ENCODE measurements around the gene DDR2.

DDR2 gene

GRCh38 chr1:162629651-162630050 lies 2.6 kb upstream of the DDR2 start:
- no peak for DNase-seq (ENCODE audit: low read depth)

GRCh38 chr1:162631546-162632191 lies 595 bp upstream of the DDR2 start:
- no peak for DNase-seq (ENCODE audit: low read depth)

GRCh38 chr1:162632698-162633080 lies 425 bp downstream of the DDR2 start:
- DNase-seq (ENCODE audit: low read depth): no peak

- no peak for DNase-seq (ENCODE audit: low read depth)
Observed at GRCh38 chr1:162633081-162633762, 958 bp downstream of the DDR2 start.

GRCh38 chr1:162635418-162635817 lies 3.2 kb downstream of the DDR2 start:
- DNase-seq (ENCODE audit: low read depth): no peak

GRCh38 chr1:162639718-162640117 lies 7.5 kb downstream of the DDR2 start:
- DNase-seq (ENCODE audit: low read depth): no peak

GRCh38 chr1:162641114-162641513 lies 8.8 kb downstream of the DDR2 start:
- DNase-seq (ENCODE audit: low read depth): no peak

- DNase-seq (ENCODE audit: low read depth): no peak
Observed at GRCh38 chr1:162644986-162645314, 12.7 kb downstream of the DDR2 start.

- DNase-seq (ENCODE audit: low read depth): no peak
Observed at GRCh38 chr1:162645666-162646065, 13.4 kb downstream of the DDR2 start.

- no peak for DNase-seq (ENCODE audit: low read depth)
Observed at GRCh38 chr1:162649583-162649982, 17.3 kb downstream of the DDR2 start.

GRCh38 chr1:162654915-162655620 lies 22.8 kb downstream of the DDR2 start:
- no peak for DNase-seq (ENCODE audit: low read depth)

- no peak for DNase-seq (ENCODE audit: low read depth)
Observed at GRCh38 chr1:162656266-162656665, 24.0 kb downstream of the DDR2 start.

GRCh38 chr1:162660574-162660973 lies 28.3 kb downstream of the DDR2 start:
- no peak for DNase-seq (ENCODE audit: low read depth)

- no peak for DNase-seq (ENCODE audit: low read depth)
Observed at GRCh38 chr1:162661336-162661735, 29.1 kb downstream of the DDR2 start.

GRCh38 chr1:162662013-162662412 lies 29.7 kb downstream of the DDR2 start:
- DNase-seq (ENCODE audit: low read depth): no peak

GRCh38 chr1:162663086-162663485 lies 30.8 kb downstream of the DDR2 start:
- no peak for DNase-seq (ENCODE audit: low read depth)

GRCh38 chr1:162663589-162664106 lies 31.4 kb downstream of the DDR2 start:
- DNase-seq (ENCODE audit: low read depth): no peak

GRCh38 chr1:162666006-162666645 lies 33.9 kb downstream of the DDR2 start:
- no peak for DNase-seq (ENCODE audit: low read depth)

- DNase-seq (ENCODE audit: low read depth): no peak
Observed at GRCh38 chr1:162667381-162668080, 35.3 kb downstream of the DDR2 start.

GRCh38 chr1:162670928-162671663 lies 38.8 kb downstream of the DDR2 start:
- DNase-seq (ENCODE audit: low read depth): no peak

GRCh38 chr1:162671664-162672410 lies 39.6 kb downstream of the DDR2 start:
- no peak for DNase-seq (ENCODE audit: low read depth)

All from T-helper 22 cell (primary cell).